Body of pancreas (tissue), 4 donors: ENCODE measurements around the gene RFT1.

ENCODE experiments used
- POLR2A ChIP-seq, 3 donors: fragments of 450-650 bp; IDR thresholded peaks; one replicate each; pipeline ENCODE4 v1.6.1; 2016; ENCODE audit warnings: antibody characterized with exemption in 3 of 3, mild to moderate bottlenecking in 2 of 3
- TF ChIP-seq, protein P1 (sequence below), 7 experiments: fragments of 450-650 bp in 4 of 7; fragments of 200-600 bp in 3 of 7; sonication (generic) in 3 of 7; IDR thresholded peaks; one replicate each; pipeline ENCODE4 v1.5.1; 2016 to 2019; ENCODE audit warnings: antibody characterized with exemption in 7 of 7

- TF ChIP-seq, protein P1, sequence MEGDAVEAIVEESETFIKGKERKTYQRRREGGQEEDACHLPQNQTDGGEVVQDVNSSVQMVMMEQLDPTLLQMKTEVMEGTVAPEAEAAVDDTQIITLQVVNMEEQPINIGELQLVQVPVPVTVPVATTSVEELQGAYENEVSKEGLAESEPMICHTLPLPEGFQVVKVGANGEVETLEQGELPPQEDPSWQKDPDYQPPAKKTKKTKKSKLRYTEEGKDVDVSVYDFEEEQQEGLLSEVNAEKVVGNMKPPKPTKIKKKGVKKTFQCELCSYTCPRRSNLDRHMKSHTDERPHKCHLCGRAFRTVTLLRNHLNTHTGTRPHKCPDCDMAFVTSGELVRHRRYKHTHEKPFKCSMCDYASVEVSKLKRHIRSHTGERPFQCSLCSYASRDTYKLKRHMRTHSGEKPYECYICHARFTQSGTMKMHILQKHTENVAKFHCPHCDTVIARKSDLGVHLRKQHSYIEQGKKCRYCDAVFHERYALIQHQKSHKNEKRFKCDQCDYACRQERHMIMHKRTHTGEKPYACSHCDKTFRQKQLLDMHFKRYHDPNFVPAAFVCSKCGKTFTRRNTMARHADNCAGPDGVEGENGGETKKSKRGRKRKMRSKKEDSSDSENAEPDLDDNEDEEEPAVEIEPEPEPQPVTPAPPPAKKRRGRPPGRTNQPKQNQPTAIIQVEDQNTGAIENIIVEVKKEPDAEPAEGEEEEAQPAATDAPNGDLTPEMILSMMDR (IDR thresholded peaks at IDR 0.05), result no peak
- no peak for TF ChIP-seq POLR2A (IDR thresholded peaks at IDR 0.05)
These were observed 86.5 kb downstream of the RFT1 start for GRCh38 chr3:53043738-53044137.
